GM12874 (cell line): ENCODE measurements around the gene H6PD.

Source experiments
- TF ChIP-seq, protein P1 (sequence below): IDR thresholded peaks from 2 replicates; pipeline ENCODE4 v1.5.1; 2011; ENCODE audit warnings: low read depth, mild to moderate bottlenecking, control low read depth, low read length, moderate library complexity; ENCODE audit not compliant: insufficient read depth

H6PD gene

DNA sequence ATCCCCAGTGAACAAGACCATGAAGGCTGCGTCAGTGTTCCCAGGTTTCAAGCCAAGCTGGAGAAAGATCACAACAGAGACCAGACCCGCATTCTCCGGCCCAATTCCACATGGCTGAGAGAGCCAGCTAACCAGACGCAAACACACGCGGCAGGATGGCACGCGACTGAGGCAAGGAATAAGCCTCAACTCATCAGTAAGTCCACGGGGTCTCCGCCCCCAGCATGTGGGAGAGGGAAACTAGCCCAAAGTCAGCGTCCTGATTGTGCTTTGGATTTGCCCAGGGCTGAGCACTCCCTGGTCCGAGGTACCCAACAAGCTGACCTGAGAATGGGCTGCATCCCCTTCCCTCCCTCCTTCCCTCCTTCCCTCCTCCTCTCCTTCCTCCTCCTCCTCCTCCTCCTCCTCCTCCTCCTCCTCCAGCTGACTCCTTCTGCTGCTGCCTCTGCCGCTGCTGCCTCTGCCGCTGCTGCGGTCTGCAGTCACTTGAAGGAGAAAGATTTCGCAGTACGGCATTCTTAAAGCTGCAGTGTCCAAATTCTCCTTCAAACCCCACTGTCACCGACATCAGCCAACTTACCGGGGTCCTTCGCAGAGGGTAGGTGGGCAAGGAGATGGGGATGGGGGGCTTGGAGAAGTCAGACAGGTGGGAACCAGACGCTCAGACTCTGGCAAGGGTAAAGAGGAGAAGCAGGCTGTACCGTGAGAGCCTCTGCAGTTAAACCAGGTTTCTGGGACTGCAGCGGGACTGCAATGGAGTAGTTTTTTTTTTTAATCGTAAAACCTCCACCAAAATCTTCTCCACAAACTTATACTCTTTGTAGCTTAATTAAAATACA is 33.0 kb upstream of the H6PD start:
- TF ChIP-seq, protein P1, sequence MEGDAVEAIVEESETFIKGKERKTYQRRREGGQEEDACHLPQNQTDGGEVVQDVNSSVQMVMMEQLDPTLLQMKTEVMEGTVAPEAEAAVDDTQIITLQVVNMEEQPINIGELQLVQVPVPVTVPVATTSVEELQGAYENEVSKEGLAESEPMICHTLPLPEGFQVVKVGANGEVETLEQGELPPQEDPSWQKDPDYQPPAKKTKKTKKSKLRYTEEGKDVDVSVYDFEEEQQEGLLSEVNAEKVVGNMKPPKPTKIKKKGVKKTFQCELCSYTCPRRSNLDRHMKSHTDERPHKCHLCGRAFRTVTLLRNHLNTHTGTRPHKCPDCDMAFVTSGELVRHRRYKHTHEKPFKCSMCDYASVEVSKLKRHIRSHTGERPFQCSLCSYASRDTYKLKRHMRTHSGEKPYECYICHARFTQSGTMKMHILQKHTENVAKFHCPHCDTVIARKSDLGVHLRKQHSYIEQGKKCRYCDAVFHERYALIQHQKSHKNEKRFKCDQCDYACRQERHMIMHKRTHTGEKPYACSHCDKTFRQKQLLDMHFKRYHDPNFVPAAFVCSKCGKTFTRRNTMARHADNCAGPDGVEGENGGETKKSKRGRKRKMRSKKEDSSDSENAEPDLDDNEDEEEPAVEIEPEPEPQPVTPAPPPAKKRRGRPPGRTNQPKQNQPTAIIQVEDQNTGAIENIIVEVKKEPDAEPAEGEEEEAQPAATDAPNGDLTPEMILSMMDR, result no peak

DNA sequence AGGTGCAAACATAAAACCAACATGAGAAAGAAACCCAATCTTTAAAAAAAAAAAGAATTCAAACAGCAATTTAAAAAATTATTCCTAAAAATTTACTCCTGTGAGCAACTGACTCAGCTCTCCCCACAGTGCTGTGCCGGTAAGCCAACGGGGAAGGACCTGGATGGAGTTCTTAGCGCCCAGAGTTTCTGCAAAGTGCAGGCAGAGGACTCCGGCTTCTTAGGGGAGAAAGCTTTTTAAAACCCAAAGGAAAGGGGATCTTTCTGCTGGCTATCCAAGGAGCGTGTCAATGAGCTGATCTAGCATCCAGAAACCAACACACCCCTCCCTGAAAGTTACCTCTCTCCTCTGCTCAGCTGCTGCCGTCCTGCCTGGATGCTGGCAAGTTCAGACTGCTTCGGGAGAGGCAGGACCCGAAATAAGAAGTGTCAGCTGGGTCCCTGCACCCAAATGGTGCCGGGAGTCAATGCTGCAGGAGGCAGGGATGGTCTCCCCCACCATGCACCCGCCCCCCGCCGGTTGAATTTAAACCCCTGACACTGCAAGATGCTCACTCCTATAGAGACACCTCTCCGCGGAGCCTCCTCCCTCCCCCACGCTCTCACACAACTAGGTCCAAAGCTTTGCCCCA is 32.2 kb upstream of the H6PD start:
- TF ChIP-seq, protein P1, result no peak

DNA sequence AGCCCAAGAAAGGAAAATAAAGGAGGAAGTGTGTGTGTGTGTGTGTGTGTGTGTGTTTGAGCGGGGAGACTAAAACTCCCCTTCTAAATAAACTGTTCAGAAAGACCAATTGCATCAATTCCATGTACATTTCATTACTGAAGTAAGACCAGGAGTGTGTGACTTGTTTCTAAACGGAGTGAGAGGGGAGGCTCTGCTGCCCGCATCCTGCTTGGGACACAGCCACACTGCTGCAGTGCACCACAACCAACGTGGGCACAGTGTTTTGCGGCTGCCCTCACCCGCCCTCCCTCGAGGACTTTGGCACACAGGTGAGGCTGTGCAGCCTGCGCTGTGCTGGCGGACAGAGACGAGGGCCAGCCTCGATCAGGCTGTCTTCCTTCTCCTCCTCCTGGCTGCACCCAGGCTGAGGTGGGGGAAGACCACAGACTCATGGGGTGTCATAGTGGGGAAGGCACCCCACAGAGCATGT is 31.0 kb upstream of the H6PD start:
- TF ChIP-seq, protein P1, result no peak

DNA sequence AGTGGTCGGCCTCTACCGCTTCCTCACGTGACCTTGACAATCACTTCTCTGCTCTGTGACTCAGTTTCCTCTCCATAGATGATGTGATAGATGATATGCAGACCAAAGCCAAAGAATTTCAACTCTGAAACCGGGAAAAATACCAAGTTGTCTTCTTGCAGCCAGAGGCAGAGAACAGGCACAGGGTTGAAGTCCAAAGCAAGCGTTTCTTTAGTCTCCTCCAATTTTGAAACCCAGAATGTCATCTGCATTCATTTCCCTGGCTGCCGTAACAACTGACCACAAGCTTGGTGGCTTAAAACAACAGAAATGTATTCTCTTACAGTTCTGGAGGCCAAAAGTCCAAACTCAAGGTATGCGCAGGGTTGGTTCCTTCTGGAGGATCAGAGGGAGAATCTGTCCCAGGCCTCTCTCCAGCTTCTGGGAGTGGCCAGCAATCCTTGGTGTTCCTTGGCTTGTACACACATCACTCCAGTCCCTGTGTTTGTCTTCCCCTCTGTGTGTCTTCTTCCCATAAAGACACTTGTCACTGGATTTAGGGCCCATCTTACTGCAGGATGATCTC is 30.3 kb upstream of the H6PD start:
- TF ChIP-seq, protein P1, result no peak

DNA sequence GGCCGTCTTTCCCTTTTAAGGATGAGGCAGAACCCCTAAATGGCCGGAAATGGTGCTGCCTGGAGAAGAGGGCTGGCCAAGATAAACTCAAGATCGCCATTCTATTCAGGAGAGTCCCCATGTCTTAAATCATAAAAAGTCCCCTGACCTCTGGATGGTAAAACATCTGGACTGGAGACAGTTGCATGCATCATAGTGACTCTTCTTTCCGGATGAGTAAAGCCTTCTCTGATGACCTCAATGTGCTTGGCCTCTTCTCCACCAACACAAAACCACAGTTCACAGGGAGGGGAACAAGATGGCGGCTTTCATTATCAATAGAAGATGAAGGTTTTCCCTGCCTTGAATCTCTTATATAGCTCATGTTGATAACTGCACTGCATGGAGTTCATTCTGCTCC is 27.5 kb upstream of the H6PD start:
- TF ChIP-seq, protein P1, result no peak

DNA sequence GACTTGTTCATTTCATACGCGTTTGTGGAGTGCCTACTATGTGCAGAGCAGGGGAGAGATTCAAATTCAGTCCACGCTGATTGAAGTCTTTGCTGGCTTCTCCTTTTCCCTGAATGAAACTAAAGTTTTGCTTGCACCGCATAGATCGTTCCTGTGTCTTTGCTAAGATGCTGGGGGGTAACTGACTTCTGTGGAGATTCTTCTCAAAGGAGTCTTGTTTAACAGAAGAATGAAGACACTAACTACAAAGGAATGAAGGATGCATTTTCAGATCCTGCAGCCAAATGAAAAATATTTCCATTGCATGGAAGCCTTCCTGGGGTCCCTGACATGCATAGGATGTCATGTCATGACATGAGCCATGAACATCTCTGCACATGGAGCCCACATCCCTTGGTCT is 26.9 kb upstream of the H6PD start:
- TF ChIP-seq, protein P1, result no peak

DNA sequence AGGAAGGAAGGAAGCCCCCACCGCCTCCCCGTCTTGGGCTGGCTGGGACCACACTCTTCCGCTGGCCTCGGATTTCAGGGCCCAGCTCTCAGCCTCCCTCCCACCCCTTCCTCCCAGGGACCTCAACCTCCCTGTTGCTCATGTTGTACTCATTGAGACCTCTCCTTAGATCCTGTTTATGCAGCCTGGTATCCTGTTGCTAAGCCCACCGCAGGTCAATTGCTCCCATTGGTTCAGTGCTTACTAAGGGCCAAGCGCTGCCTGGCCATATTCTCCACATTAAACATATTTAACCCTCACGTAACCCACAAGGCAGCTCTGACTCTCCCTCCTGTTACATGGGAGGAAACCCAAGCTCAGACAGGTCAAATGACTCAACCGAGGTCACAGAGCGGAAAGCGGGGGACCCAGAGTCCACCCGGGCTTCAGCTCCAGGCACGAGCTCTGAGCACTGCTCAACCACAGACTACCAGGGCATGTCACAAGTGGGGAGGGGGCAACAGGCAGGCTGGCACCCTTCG is 23.2 kb upstream of the H6PD start:
- TF ChIP-seq, protein P1, result no peak
